ENCODE measurements around the gene SMAD9. TPM values are rescaled to one million over a fixed set of nuclear protein-coding genes. Genes with fewer than 3 reads are reported as not detected.

The SMAD9 gene
- total and polyA plus RNA-seq, 2 of the 4 experiments (the other 2 are of a cell fraction): 3.2 to 4.8 TPM

- H4K8ac ChIP-seq (ENCODE audit: low read depth in 2 of 2, low read length in 2 of 2): no peak overlapping the region
- no peak overlapping the region for H2AFZ ChIP-seq (replicated peaks; ENCODE audit: low read length, poor library complexity)
- H2AK9ac ChIP-seq (replicated peaks; ENCODE audit: low read depth, low read length, poor library complexity): no peak overlapping the region
- H2AK5ac ChIP-seq (ENCODE audit: low read depth, low read length): no peak overlapping the region; the same call in 1 of the 2 replicates
- H3K23ac ChIP-seq (ENCODE audit: low read depth, low read length): peak overlapping the region; percentile 66; the same call in 1 of the 2 replicates
- ChIA-PET POLR2A (ENCODE audit: unreplicated experiment) (interaction anchor here (0.6 kb wide), 1 partner anchor 1507 kb away, joined by 17 read pairs; no protein-coding TSS in a partner anchor), CTCF (interaction anchor here (1.5 kb wide), 1 partner anchor 25 kb away, joined by 3 read pairs; no protein-coding TSS in a partner anchor)
- H3K9me3 ChIP-seq (ENCODE audit: control insufficient read depth, insufficient read depth, low read length): no peaks in the 10 kb centered on the region
- no peak overlapping the region for H2BK15ac ChIP-seq (ENCODE audit: low read depth, low read length)
- H3K14ac ChIP-seq (replicated peaks; ENCODE audit: low read depth, low read length): no peak overlapping the region
- ATAC-seq (ENCODE audit: low read depth) (no peak), DNase-seq (no peak)
- no peaks in the 10 kb centered on the region for H3K36me3 ChIP-seq (ENCODE audit: control insufficient read depth, insufficient read depth, low read length)
- no TSS peak for BruUV-seq (replicated peaks)
- dilution Hi-C loops (cut with HindIII; ENCODE audit: low sequenced_read_pairs, unreplicated experiment): no loop called here
- H2BK5ac ChIP-seq (ENCODE audit: low read depth, low read length, poor library complexity, severe bottlenecking): no peak overlapping the region
- H3K27me3 ChIP-seq (ENCODE audit: control insufficient read depth, insufficient read depth, low read length): no peaks in the 10 kb centered on the region
- no peak overlapping the region for H3K56ac ChIP-seq (ENCODE audit: extremely low read depth, insufficient read depth, low read length)
- H2BK20ac ChIP-seq (ENCODE audit: low read depth, low read length): no peak overlapping the region
- WGBS, 2 experiments (ENCODE audit: extremely low coverage in 2 of 2, insufficient read length in 1 of 2): no CpG with 5 or more reads among the region's 6 CpGs
- H3K18ac ChIP-seq (ENCODE audit: low read depth, low read length): no peak overlapping the region
- in situ Hi-C loops (cut with MboI; ENCODE audit: low sequenced_read_pairs): no loop called here
- no peak overlapping the region for H3K9ac ChIP-seq (ENCODE audit: low read depth, low read length)
- no peak overlapping the region for H2BK120ac ChIP-seq (ENCODE audit: low read depth, low read length)
- H4K20me1 ChIP-seq (ENCODE audit: insufficient read depth, low read length): peaks cover 5% of the 10 kb centered on the region; the same call in 1 of the 2 replicates
- 0 out of 2 replicates have a peak overlapping the region, but pooled peaks have one; percentile 35 for H4K91ac ChIP-seq (ENCODE audit: insufficient read depth, low read depth, low read length)
- no peak overlapping the region for H3K4me2 ChIP-seq (ENCODE audit: low read depth, low read length)
- H3K27ac ChIP-seq (ENCODE audit: insufficient read depth, low read length): no peak overlapping the region
- peaks cover 8% of the 10 kb centered on the region for H3K4me1 ChIP-seq (ENCODE audit: control insufficient read depth, insufficient read depth, low read length)
- no peak overlapping the region for H3K4ac ChIP-seq (ENCODE audit: low read depth, low read length)
- no peak overlapping the region for H3K4me3 ChIP-seq (ENCODE audit: insufficient read depth, low read depth, low read length)
- intact Hi-C loops (cut with micrococcal nuclease): loop anchor here (5.0 kb wide), 1 partner anchor 34 kb away; no protein-coding TSS in a partner anchor
- H4K5ac ChIP-seq (ENCODE audit: low read depth, low read length): no peak overlapping the region
- H3K79me1 ChIP-seq (ENCODE audit: low read depth in 1 of 2, low read length in 2 of 2): peaks cover 18 to 53% of the 10 kb centered on the region in 2 experiments
- H3K9me1 ChIP-seq (ENCODE audit: insufficient read depth, low read length): peaks cover 13% of the 10 kb centered on the region
- TF ChIP-seq MAFK (IDR thresholded peaks at IDR 0.05; ENCODE audit: low read depth, low read length) (no peak), CTCF (conservative IDR thresholded peaks at IDR 0.05; ENCODE audit: low read depth, low read length) (no peak), NFE2L2 (IDR thresholded peaks at IDR 0.05; ENCODE audit: low read depth, low read length) (no peak), POLR2A (IDR thresholded peaks at IDR 0.05; ENCODE audit: low read depth, low read length) (no peak), USF2 (IDR thresholded peaks at IDR 0.05; ENCODE audit: low read depth, low read length) (no peak), CEBPB (IDR thresholded peaks at IDR 0.05; ENCODE audit: low read depth, low read length) (no peak), RAD21 (IDR thresholded peaks at IDR 0.05; ENCODE audit: low read length) (no peak), FOS (IDR thresholded peaks at IDR 0.05; ENCODE audit: low read depth, low read length) (no peak), RFX5 (IDR thresholded peaks at IDR 0.05; ENCODE audit: low read depth, low read length) (no peak), CHD1 (IDR thresholded peaks at IDR 0.05; ENCODE audit: low read depth, low read length) (no peak), RCOR1 (IDR thresholded peaks at IDR 0.05; ENCODE audit: insufficient replicate concordance, low read length) (no peak), MAZ (IDR thresholded peaks at IDR 0.05; ENCODE audit: borderline replicate concordance, low read depth, low read length) (no peak), MXI1 (IDR thresholded peaks at IDR 0.05; ENCODE audit: borderline replicate concordance, low read depth, low read length) (no peak), SMC3 (IDR thresholded peaks at IDR 0.05; ENCODE audit: low read depth, low read length) (no peak), BHLHE40 (IDR thresholded peaks at IDR 0.05; ENCODE audit: low read depth, low read length) (no peak)
Observed at GRCh38 chr13:36915896-36916640, 4.0 kb downstream of the SMAD9 start.
